Right atrium auricular region (tissue), 2 donors: ENCODE results near the gene SH3PXD2B. TPM values are rescaled to one million over a fixed set of nuclear protein-coding genes. Genes with fewer than 3 reads are reported as not detected.
A peak's percentile ranks its signal among the peaks of the same experiment; 100 is the strongest.
"Not testable (repeated sequence)": the region's sequence is repeated elsewhere in the genome, so short reads cannot be mapped to it uniquely, and the experiment has no call there.

Source experiments
- DNase-seq: peaks from one replicate; pipeline ENCODE4 v3.0.0-alpha.2; 2019; ENCODE audit warnings: low spot score
- H3K27ac ChIP-seq, 2 donors: fragments of 200-600 bp; sonication (generic); 1 replicate in 1 of 2; 2 replicates in 1 of 2; pipeline ENCODE4 v1.5.1; 2016 to 2019
- H3K27me3 ChIP-seq, 2 donors: fragments of 200-600 bp; sonication (generic); one replicate each; pipeline versions ENCODE4 v1.5.1 to v1.6.0; 2017 to 2019
- H3K36me3 ChIP-seq: fragments of 200-600 bp; sonication (generic); one replicate; pipeline ENCODE4 v1.5.1; 2016
- H3K4me1 ChIP-seq, 2 donors: fragments of 200-600 bp; sonication (generic); one replicate each; pipeline versions ENCODE4 v1.5.1 to v1.6.0; 2017 to 2019
- H3K4me3 ChIP-seq, 2 donors: fragments of 200-600 bp; sonication (generic); 1 replicate in 1 of 2; 2 replicates in 1 of 2; pipeline ENCODE4 v1.5.1; 2017 to 2019; ENCODE audit warnings: mild to moderate bottlenecking in 1 of 2, moderate library complexity in 1 of 2
- H3K9me3 ChIP-seq, 2 donors: fragments of 200-600 bp; sonication (generic); one replicate each; pipeline ENCODE4 v1.5.1; 2019
- total RNA-seq, 2 donors: library from RNA; depleted of rRNA; stranded (reverse); fragments of >200 nt; gene quantifications; one replicate each; pipeline ENCODE4 v1.1.0, GENCODE V29; 2016
- TF ChIP-seq, protein P1 (sequence below), 2 donors: fragments of 200-600 bp; sonication (generic); IDR thresholded peaks; one replicate each; pipeline ENCODE4 v1.5.1; 2019; ENCODE audit warnings: antibody characterized with exemption in 2 of 2

Gene SH3PXD2B
- total RNA-seq, 2 donors from 2014 or later: 7.2 to 13.9 TPM

DNA sequence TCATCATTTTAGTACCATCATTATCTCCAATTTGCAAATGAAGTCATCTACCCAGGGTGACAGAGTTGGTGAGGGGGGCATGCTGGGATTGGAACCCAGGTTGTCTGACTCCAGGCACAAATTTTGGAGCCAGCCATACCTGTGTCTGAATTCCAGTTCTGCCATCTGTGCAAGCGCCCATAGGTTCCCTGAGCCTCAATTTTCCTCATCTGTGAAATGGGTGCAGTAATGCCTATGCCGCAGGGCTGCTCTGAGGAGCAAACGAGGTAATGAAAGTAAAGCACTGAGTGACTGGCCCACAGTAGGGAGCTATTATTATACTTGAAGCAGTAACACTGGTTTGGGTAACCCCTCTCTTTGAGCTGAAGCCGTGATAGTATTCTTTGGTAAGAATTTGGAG is 49.6 kb downstream of the SH3PXD2B start:
- H3K4me1 ChIP-seq: peaks cover 0 to 28% of the 10 kb centered on the region in 2 donors
- no peak for DNase-seq
- H3K4me3 ChIP-seq: no peak overlapping the region
- no peaks in the 10 kb centered on the region for H3K27me3 ChIP-seq
- TF ChIP-seq, protein P1, sequence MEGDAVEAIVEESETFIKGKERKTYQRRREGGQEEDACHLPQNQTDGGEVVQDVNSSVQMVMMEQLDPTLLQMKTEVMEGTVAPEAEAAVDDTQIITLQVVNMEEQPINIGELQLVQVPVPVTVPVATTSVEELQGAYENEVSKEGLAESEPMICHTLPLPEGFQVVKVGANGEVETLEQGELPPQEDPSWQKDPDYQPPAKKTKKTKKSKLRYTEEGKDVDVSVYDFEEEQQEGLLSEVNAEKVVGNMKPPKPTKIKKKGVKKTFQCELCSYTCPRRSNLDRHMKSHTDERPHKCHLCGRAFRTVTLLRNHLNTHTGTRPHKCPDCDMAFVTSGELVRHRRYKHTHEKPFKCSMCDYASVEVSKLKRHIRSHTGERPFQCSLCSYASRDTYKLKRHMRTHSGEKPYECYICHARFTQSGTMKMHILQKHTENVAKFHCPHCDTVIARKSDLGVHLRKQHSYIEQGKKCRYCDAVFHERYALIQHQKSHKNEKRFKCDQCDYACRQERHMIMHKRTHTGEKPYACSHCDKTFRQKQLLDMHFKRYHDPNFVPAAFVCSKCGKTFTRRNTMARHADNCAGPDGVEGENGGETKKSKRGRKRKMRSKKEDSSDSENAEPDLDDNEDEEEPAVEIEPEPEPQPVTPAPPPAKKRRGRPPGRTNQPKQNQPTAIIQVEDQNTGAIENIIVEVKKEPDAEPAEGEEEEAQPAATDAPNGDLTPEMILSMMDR (IDR thresholded peaks at IDR 0.05): no peak
- H3K27ac ChIP-seq: peak overlapping the region in 1 of 2 donors; percentile 81
- peaks cover 5% of the 10 kb centered on the region for H3K36me3 ChIP-seq
- no peaks in the 10 kb centered on the region for H3K9me3 ChIP-seq

DNA sequence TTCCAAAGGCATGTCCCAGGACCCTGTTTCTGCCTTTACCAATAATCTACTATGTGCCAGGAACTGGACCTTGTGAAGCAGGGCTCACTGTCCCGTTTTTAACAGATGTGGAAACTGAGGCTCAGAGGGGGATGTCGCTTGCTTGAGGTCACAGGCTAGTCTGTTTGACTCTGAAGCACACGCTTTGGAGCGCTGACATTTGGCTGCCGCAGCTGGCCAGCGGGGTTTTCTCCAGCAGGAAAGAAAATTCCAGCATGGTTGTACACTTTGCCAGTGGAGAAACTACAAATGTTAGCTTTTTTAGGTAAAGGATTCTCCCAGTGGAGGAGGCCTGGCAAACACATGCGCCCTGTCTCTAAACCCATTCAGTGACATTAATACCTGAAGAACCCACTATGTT is 50.5 kb downstream of the SH3PXD2B start:
- H3K4me1 ChIP-seq: peaks cover 0 to 28% of the 10 kb centered on the region in 2 donors
- TF ChIP-seq, protein P1 (IDR thresholded peaks at IDR 0.05): no peak

GRCh38 chr5:172403189-172403796 is 51.0 kb downstream of the SH3PXD2B start:
- Histone ChIP-seq H3K4me1 (peaks cover 0 to 28% of the 10 kb centered on the region in 2 donors), H3K4me3 (no peak overlapping the region)
- TF ChIP-seq, protein P1 (IDR thresholded peaks at IDR 0.05): no peak

More for the DNA sequence above, 50.5 kb downstream of the SH3PXD2B start:
- no peak overlapping the region for H3K4me3 ChIP-seq
- no peaks in the 10 kb centered on the region for H3K27me3 ChIP-seq
- peak overlapping the region; percentile 77 to 81 for H3K27ac ChIP-seq
- DNase-seq: no peak
- no peaks in the 10 kb centered on the region for H3K9me3 ChIP-seq
- H3K36me3 ChIP-seq: peaks cover 5% of the 10 kb centered on the region

GRCh38 chr5:172402531-172403188 is 51.7 kb downstream of the SH3PXD2B start:
- Histone ChIP-seq H3K4me1 (peaks cover 0 to 24% of the 10 kb centered on the region in 2 donors), H3K4me3 (no peak overlapping the region)

More at GRCh38 chr5:172403189-172403796, 51.0 kb downstream of the SH3PXD2B start:
- DNase-seq: peak; percentile 81
- Histone ChIP-seq H3K36me3 (peaks cover 5% of the 10 kb centered on the region), H3K27ac (peak overlapping the region; percentile 77 to 81), H3K27me3 (no peaks in the 10 kb centered on the region), H3K9me3 (no peaks in the 10 kb centered on the region)

DNA sequence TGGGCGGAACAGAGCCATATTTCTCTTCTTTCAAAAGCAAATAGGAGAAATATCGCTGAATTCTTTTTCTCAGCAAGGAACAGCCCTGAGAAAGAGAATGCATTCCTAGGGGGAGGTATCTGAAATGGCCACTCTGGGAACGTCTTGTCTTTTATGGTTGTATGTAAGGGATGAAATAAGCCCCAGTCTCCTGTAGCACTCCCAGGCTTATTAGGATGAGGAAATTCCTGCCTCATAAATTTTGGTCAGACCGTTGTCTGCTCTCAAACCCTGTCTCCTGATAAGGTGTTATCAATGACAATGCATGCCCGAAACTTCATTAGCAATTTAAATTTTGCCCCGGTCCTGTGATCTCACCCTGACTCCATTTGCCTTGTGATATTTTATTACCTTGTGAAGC is 52.3 kb downstream of the SH3PXD2B start:
- H3K36me3 ChIP-seq, H3K9me3 ChIP-seq, H3K27ac ChIP-seq, H3K4me3 ChIP-seq, H3K27me3 ChIP-seq, DNase-seq: not testable (repeated sequence)
- peaks cover 0 to 19% of the 10 kb centered on the region in 2 donors for H3K4me1 ChIP-seq

More at GRCh38 chr5:172402531-172403188, 51.7 kb downstream of the SH3PXD2B start:
- H3K27ac ChIP-seq: peak overlapping the region; percentile 77 to 81
- H3K9me3 ChIP-seq: peaks cover 0 to 3% of the 10 kb centered on the region in 2 donors
- TF ChIP-seq, protein P1 (IDR thresholded peaks at IDR 0.05): no peak
- peaks cover 5% of the 10 kb centered on the region for H3K36me3 ChIP-seq
- H3K27me3 ChIP-seq: no peaks in the 10 kb centered on the region
- DNase-seq: no peak

GRCh38 chr5:172399826-172400225 is 54.5 kb downstream of the SH3PXD2B start:
- H3K4me1 ChIP-seq: peaks cover 0 to 16% of the 10 kb centered on the region in 2 donors
- no peaks in the 10 kb centered on the region for H3K27me3 ChIP-seq
- TF ChIP-seq, protein P1 (IDR thresholded peaks at IDR 0.05): no peak
- no peak overlapping the region for H3K4me3 ChIP-seq
- no peak overlapping the region for H3K27ac ChIP-seq
- H3K9me3 ChIP-seq: peaks cover 0 to 12% of the 10 kb centered on the region in 2 donors
- no peaks in the 10 kb centered on the region for H3K36me3 ChIP-seq
- DNase-seq: no peak
